DOHH2 (cell line): Measurements from ENCODE around the gene PCDH17.

ENCODE experiments used
- EZH2phosphoT487 ChIP-seq: fragments of 200-600 bp; sonication (generic); IDR thresholded peaks from 2 replicates; pipeline ENCODE4 v1.6.1; 2017; ENCODE audit warnings: borderline replicate concordance, mild to moderate bottlenecking, antibody characterized with exemption, low read length, moderate library complexity, mixed read lengths
- TF ChIP-seq, protein P1 (sequence below): fragments of 200-600 bp; sonication (generic); IDR thresholded peaks from one replicate; pipeline ENCODE4 v1.5.1; 2014; ENCODE audit warnings: antibody characterized with exemption, mild to moderate bottlenecking, low read depth, low read length; ENCODE audit not compliant: poor library complexity, severe bottlenecking

DNA sequence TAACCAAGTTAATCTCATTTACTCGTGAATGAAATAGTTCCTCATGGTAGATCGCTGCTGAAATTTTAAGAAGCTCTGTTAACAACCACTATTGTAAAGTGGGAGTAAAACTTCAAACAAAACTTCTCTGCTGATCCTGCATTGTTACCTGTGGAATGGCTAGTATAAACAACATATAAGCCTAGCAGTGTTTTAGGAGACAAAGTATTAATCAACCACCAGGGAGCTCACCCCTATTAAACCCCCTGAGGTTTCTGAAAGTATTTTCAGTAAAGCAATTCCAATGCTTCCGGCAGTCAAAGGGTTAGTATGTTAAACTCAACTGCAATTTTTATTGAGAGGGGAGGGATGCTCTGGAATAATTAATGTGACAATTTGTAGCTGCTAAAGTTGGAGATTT lies 30.0 kb upstream of the PCDH17 start:
- TF ChIP-seq, protein P1, sequence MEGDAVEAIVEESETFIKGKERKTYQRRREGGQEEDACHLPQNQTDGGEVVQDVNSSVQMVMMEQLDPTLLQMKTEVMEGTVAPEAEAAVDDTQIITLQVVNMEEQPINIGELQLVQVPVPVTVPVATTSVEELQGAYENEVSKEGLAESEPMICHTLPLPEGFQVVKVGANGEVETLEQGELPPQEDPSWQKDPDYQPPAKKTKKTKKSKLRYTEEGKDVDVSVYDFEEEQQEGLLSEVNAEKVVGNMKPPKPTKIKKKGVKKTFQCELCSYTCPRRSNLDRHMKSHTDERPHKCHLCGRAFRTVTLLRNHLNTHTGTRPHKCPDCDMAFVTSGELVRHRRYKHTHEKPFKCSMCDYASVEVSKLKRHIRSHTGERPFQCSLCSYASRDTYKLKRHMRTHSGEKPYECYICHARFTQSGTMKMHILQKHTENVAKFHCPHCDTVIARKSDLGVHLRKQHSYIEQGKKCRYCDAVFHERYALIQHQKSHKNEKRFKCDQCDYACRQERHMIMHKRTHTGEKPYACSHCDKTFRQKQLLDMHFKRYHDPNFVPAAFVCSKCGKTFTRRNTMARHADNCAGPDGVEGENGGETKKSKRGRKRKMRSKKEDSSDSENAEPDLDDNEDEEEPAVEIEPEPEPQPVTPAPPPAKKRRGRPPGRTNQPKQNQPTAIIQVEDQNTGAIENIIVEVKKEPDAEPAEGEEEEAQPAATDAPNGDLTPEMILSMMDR, result no peak
- no peak for TF ChIP-seq EZH2phosphoT487
